Retinal pigment epithelial cell (primary cell): ENCODE data around the gene DLK1.

ENCODE experiments used
- DNase-seq: peaks from one replicate; pipeline ENCODE4 v3.0.0-alpha.2; 2010; ENCODE audit warnings: low read depth
- H3K4me3 ChIP-seq: 2 replicates; pipeline ENCODE4 v1.5.1; 2011; ENCODE audit warnings: mild to moderate bottlenecking, low read length, control low read depth, moderate library complexity
- TF ChIP-seq, protein P1 (sequence below): conservative IDR thresholded peaks from 2 replicates; pipeline ENCODE4 v1.5.1; 2011; ENCODE audit warnings: low read depth, low read length, control low read depth, inconsistent platforms

Gene DLK1

GRCh38 chr14:100712490-100712889 is 14.2 kb upstream of the DLK1 start:
- DNase-seq: no peak
- TF ChIP-seq, protein P1, sequence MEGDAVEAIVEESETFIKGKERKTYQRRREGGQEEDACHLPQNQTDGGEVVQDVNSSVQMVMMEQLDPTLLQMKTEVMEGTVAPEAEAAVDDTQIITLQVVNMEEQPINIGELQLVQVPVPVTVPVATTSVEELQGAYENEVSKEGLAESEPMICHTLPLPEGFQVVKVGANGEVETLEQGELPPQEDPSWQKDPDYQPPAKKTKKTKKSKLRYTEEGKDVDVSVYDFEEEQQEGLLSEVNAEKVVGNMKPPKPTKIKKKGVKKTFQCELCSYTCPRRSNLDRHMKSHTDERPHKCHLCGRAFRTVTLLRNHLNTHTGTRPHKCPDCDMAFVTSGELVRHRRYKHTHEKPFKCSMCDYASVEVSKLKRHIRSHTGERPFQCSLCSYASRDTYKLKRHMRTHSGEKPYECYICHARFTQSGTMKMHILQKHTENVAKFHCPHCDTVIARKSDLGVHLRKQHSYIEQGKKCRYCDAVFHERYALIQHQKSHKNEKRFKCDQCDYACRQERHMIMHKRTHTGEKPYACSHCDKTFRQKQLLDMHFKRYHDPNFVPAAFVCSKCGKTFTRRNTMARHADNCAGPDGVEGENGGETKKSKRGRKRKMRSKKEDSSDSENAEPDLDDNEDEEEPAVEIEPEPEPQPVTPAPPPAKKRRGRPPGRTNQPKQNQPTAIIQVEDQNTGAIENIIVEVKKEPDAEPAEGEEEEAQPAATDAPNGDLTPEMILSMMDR: no peak
- no peak overlapping the region for H3K4me3 ChIP-seq

- DNase-seq: no peak
- H3K4me3 ChIP-seq: no peak overlapping the region
- TF ChIP-seq, protein P1: no peak
Observed at GRCh38 chr14:100713705-100714104, 13.0 kb upstream of the DLK1 start.

- TF ChIP-seq, protein P1: no peak
- no peak for DNase-seq
- no peak overlapping the region for H3K4me3 ChIP-seq
Observed at GRCh38 chr14:100714258-100714892, 12.3 kb upstream of the DLK1 start.

DNA sequence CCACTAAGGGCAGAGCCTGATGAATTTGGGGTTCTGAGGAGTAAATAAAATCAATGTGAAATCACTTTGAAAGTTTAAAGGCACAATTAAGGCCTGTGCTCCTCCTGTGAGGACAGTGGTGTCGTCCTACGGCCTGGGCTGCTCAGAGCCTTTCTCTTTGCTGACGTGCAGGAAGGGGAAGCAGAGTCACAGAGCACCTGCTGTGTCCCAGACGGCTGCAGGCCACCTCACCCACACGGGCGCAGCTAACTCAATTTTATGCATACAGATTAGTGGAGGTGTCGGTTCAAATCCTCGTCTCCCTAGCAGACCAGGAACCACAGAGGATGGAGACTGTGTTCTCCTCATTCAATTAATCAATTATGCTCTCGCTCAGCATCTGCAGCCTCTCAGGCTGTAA is 11.4 kb upstream of the DLK1 start:
- DNase-seq: no peak
- TF ChIP-seq, protein P1: no peak
- H3K4me3 ChIP-seq: no peak overlapping the region

GRCh38 chr14:100715803-100716202 is 10.9 kb upstream of the DLK1 start:
- DNase-seq: no peak
- TF ChIP-seq, protein P1: no peak
- H3K4me3 ChIP-seq: no peak overlapping the region

DNA sequence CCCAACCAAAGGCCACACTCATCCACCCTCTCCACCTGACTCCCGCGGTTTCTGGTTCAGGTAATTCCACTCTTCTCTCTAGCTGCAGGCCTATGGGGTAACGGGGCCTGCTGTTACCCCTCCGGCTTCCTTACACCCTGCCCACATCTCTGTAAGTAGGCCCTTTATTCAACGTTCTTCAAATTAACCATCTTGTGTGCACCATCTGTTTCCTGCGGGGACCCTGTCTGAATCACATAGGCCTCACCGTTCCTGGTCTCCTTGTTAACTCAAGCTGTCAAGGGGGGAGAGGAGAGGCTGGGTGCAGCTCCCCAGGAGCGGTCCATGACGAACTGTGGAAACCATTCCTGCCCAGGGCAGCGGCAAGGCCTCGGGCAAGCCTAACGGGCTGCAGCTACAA is 9.3 kb upstream of the DLK1 start:
- H3K4me3 ChIP-seq: no peak overlapping the region
- TF ChIP-seq, protein P1: no peak
- no peak for DNase-seq

DNA sequence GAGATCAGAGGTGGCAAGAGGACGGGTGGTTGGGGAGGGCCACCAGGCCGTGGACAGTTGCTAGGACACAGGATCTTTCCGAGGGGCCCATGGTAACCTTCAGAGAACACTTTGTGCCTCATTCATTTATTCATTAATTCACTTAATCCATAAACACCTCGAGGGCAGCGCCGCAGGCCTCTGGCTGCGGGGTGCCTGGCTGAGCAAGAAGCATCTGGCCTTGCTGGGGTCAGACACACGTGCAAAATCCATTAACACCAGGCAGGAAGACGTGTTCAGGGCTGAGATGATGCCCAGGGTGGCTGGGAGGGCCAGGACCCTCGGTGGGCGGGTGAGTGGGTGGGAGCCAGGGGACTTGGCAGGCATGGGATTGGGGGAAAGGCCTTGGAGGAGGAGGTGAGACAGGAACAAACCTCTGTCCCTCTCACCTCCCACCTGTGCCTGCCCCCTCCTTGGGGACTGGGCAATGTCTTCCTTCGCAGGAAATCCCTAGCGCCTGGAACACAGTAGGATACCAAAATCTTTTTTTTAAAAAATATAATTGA is 6.6 kb upstream of the DLK1 start:
- no peak for DNase-seq
- TF ChIP-seq, protein P1: no peak
- H3K4me3 ChIP-seq: no peak overlapping the region
